NB4 (cell line): ENCODE measurements around the gene CDH13.

Source experiments
- DNase-seq: peaks from one replicate; pipeline ENCODE4 v3.0.0; 2010; ENCODE audit warnings: low read depth
- H3K4me3 ChIP-seq: one replicate; pipeline ENCODE4 v1.5.1; 2011; ENCODE audit warnings: mild to moderate bottlenecking, low read depth, low read length, moderate library complexity
- CTCF ChIP-seq: IDR thresholded peaks from one replicate; pipeline ENCODE4 v1.5.1; 2012; ENCODE audit warnings: low read depth, low read length
- MAX ChIP-seq: IDR thresholded peaks from 2 replicates; pipeline ENCODE4 v1.6.1; 2011; ENCODE audit warnings: low read depth, low read length
- MYC ChIP-seq: IDR thresholded peaks from 2 replicates; pipeline ENCODE4 v1.6.1; 2011; ENCODE audit warnings: low read depth, low read length
- POLR2A ChIP-seq: IDR thresholded peaks from 2 replicates; pipeline ENCODE4 v1.6.1; 2011; ENCODE audit warnings: mild to moderate bottlenecking; ENCODE audit not compliant: insufficient read length; ENCODE audit errors: extremely low read depth

CDH13 gene

GRCh38 chr16:83002351-83003334 lies 375.9 kb downstream of the CDH13 start:
- TF ChIP-seq POLR2A (no peak), MAX (no peak), MYC (no peak), CTCF (no peak)
- DNase-seq: no peak

GRCh38 chr16:83004868-83005652 lies 378.3 kb downstream of the CDH13 start:
- no peak for DNase-seq
- TF ChIP-seq POLR2A: no peak
- no peak for TF ChIP-seq MYC
- TF ChIP-seq MAX: no peak
- TF ChIP-seq CTCF: no peak
- H3K4me3 ChIP-seq: no peak overlapping the region

More at GRCh38 chr16:83002351-83003334, 375.9 kb downstream of the CDH13 start:
- H3K4me3 ChIP-seq: no peak overlapping the region

- DNase-seq: no peak
- H3K4me3 ChIP-seq: no peak overlapping the region
- TF ChIP-seq CTCF: no peak
- no peak for TF ChIP-seq MAX
- no peak for TF ChIP-seq MYC
- TF ChIP-seq POLR2A: no peak
Observed at GRCh38 chr16:83005653-83006160, 378.9 kb downstream of the CDH13 start.

GRCh38 chr16:83010776-83011720 lies 384.3 kb downstream of the CDH13 start:
- no peak overlapping the region for H3K4me3 ChIP-seq

More at GRCh38 chr16:83010776-83011720, 384.3 kb downstream of the CDH13 start:
- peak; percentile 6 for DNase-seq
- no peak for TF ChIP-seq MAX
- no peak for TF ChIP-seq CTCF
- TF ChIP-seq POLR2A: no peak
- TF ChIP-seq MYC: no peak
